ENCODE measurements around the gene BUD31. TPM values are rescaled to one million over a fixed set of nuclear protein-coding genes. Genes with fewer than 3 reads are reported as not detected.

The BUD31 gene
- total and polyA plus RNA-seq, 2 of the 13 experiments (the other 11 are each of a cell fraction or from before 2014, with no cell fraction given), result 35.1 to 79.1 TPM

- 0 out of 2 replicates have a peak, but pooled peaks have one; percentile 66 for TF ChIP-seq ELF4 (CRISPR knock-in tag; IDR thresholded peaks at IDR 0.05; ENCODE audit: borderline replicate concordance)
- TF ChIP-seq ZNF672 (CRISPR knock-in tag; IDR thresholded peaks at IDR 0.05), result 0 out of 2 replicates have a peak, but pooled peaks have one; percentile 37
- TF ChIP-seq SNAI1 (CRISPR knock-in tag; IDR thresholded peaks at IDR 0.05; ENCODE audit: borderline replicate concordance), result peak; percentile 83; the same call in 1 of the 2 replicates
- TF ChIP-seq KMT2B (CRISPR knock-in tag; IDR thresholded peaks at IDR 0.05), result peak; percentile 94
- TF ChIP-seq MED8 (CRISPR knock-in tag; IDR thresholded peaks at IDR 0.05; ENCODE audit: insufficient replicate concordance), result no peak
- TF ChIP-seq ZNF576 (CRISPR knock-in tag; IDR thresholded peaks at IDR 0.05), result no peak
- TF ChIP-seq, protein P1, sequence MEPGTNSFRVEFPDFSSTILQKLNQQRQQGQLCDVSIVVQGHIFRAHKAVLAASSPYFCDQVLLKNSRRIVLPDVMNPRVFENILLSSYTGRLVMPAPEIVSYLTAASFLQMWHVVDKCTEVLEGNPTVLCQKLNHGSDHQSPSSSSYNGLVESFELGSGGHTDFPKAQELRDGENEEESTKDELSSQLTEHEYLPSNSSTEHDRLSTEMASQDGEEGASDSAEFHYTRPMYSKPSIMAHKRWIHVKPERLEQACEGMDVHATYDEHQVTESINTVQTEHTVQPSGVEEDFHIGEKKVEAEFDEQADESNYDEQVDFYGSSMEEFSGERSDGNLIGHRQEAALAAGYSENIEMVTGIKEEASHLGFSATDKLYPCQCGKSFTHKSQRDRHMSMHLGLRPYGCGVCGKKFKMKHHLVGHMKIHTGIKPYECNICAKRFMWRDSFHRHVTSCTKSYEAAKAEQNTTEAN (CRISPR knock-in tag; conservative IDR thresholded peaks at IDR 0.05), result 0 out of 2 replicates have a peak, but pooled peaks have one; percentile 32
- TF ChIP-seq ZNF597 (CRISPR knock-in tag; IDR thresholded peaks at IDR 0.05), result no peak
- no peak for TF ChIP-seq ZNF17 (CRISPR knock-in tag; IDR thresholded peaks at IDR 0.05)
- TF ChIP-seq ZBTB20 (CRISPR knock-in tag; IDR thresholded peaks at IDR 0.05; ENCODE audit: borderline replicate concordance, low read depth), result no peak
- TF ChIP-seq IKZF1 (IDR thresholded peaks at IDR 0.05), result no peak
- TF ChIP-seq MTF2 (CRISPR knock-in tag; IDR thresholded peaks at IDR 0.05; ENCODE audit: borderline replicate concordance), result no peak
- peak; percentile 68 for TF ChIP-seq GATAD2A (CRISPR knock-in tag; IDR thresholded peaks at IDR 0.05)
- TF ChIP-seq, protein P2, sequence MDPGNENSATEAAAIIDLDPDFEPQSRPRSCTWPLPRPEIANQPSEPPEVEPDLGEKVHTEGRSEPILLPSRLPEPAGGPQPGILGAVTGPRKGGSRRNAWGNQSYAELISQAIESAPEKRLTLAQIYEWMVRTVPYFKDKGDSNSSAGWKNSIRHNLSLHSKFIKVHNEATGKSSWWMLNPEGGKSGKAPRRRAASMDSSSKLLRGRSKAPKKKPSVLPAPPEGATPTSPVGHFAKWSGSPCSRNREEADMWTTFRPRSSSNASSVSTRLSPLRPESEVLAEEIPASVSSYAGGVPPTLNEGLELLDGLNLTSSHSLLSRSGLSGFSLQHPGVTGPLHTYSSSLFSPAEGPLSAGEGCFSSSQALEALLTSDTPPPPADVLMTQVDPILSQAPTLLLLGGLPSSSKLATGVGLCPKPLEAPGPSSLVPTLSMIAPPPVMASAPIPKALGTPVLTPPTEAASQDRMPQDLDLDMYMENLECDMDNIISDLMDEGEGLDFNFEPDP (CRISPR knock-in tag; conservative IDR thresholded peaks at IDR 0.05), result no peak
- peak; percentile 81; the same call in 1 of the 2 replicates for TF ChIP-seq ZNF142 (CRISPR knock-in tag; IDR thresholded peaks at IDR 0.05)
- TF ChIP-seq, protein P3, sequence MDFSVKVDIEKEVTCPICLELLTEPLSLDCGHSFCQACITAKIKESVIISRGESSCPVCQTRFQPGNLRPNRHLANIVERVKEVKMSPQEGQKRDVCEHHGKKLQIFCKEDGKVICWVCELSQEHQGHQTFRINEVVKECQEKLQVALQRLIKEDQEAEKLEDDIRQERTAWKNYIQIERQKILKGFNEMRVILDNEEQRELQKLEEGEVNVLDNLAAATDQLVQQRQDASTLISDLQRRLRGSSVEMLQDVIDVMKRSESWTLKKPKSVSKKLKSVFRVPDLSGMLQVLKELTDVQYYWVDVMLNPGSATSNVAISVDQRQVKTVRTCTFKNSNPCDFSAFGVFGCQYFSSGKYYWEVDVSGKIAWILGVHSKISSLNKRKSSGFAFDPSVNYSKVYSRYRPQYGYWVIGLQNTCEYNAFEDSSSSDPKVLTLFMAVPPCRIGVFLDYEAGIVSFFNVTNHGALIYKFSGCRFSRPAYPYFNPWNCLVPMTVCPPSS (IDR thresholded peaks at IDR 0.05), result no peak
- TF ChIP-seq ZNF724P (CRISPR knock-in tag; IDR thresholded peaks at IDR 0.05; ENCODE audit: borderline replicate concordance), result no peak
Observed at GRCh38 chr7:99438573-99439480, 30.1 kb downstream of the BUD31 start, which contains the start of the genes CPSF4 and PTCD1 (continued).

Data from HepG2 (cell line).